Central memory CD8-positive, alpha-beta T cell (primary cell): Measurements from ENCODE around the gene R3HCC1L.

ENCODE experiments used
- ATAC-seq: fragments of 150-1000 bp; cut with Tn5 transposase; replicated peaks from 2 replicates; pipeline ENCODE4 v1.10.0; 2022; ENCODE audit warnings: mild to moderate bottlenecking, moderate FRiP score, moderate number of reproducible peaks; ENCODE audit not compliant: poor library complexity, severe bottlenecking; ENCODE audit errors: extremely low read depth
- DNase-seq, 2 donors: peaks; one replicate each; pipeline ENCODE4 v3.0.0; 2021; ENCODE audit warnings: low spot score in 2 of 2
- H3K27ac Mint-ChIP-seq: one replicate; pipeline ENCODE4 v1.8.0; 2022; ENCODE audit warnings: low read depth, mild to moderate bottlenecking, moderate library complexity, mixed read lengths
- H3K27me3 Mint-ChIP-seq: one replicate; pipeline ENCODE4 v1.8.0; 2022; ENCODE audit warnings: mixed read lengths
- H3K36me3 Mint-ChIP-seq: one replicate; pipeline ENCODE4 v1.8.0; 2022; ENCODE audit warnings: mild to moderate bottlenecking, moderate library complexity, mixed read lengths; ENCODE audit not compliant: insufficient read depth
- H3K4me1 Mint-ChIP-seq: one replicate; pipeline ENCODE4 v1.8.0; 2022; ENCODE audit warnings: mixed read lengths
- H3K4me3 Mint-ChIP-seq: one replicate; pipeline ENCODE4 v1.8.0; 2022; ENCODE audit warnings: mild to moderate bottlenecking, moderate library complexity, mixed read lengths
- H3K9me3 Mint-ChIP-seq: one replicate; pipeline ENCODE4 v1.8.0; 2022; ENCODE audit warnings: mixed read lengths

R3HCC1L gene

DNA sequence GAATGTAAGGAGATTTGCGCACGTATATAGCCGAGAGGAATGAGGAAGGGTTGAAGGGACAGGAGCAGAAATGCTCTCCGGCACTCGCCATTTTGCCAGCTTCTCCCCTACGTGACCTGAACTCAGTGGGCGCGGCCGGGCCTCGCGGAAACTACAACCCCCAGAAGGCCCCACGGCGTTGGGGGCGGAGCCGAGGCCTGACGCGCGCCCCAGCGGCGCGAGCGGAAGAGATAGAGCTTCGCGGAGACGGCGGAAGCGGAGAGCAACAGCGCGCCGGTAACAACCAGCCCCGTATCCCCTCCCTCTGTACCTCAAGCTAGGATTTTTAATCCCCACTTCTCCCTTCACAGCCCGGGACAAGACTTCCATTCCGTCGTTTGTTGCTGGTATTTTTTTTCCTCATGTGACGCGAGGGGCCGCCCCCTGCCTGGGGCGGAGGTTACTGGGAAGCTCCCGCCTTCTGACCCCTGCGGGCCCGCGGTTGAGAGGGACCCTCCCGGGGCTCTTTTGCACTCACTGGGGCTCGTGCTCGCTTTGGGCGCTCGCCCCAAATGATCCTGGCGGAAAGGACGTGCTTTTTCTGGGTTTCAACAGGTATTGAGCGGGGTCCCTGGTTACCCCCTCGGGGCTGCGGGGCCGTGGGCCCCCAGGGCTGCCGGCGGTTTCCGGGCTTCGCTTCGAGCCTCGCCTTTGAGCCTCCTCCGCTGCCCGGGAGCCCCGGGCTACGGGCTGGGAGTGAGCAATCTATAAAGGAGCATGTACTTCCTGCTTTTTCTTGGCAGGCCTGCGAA is at the start of gene R3HCC1L:
Gene R3HCC1L, plus strand, starts transcription at position 227 of the 791 bp plus-strand sequence. CDS start 73,458 bp downstream, outside the sequence.
- H3K9me3 Mint-ChIP-seq = no peaks in the 10 kb centered on the region
- DNase-seq (peak; percentile 91 to 92), ATAC-seq (peak; percentile 98)
- H3K4me1 Mint-ChIP-seq = peaks cover 26% of the 10 kb centered on the region
- H3K27ac Mint-ChIP-seq = peak within 1 kb of the TSS; percentile 89
- peaks cover 5% of the 10 kb centered on the region for H3K36me3 Mint-ChIP-seq
- no peaks in the 10 kb centered on the region for H3K27me3 Mint-ChIP-seq
- peak within 1 kb of the TSS; percentile 76 for H3K4me3 Mint-ChIP-seq

DNA sequence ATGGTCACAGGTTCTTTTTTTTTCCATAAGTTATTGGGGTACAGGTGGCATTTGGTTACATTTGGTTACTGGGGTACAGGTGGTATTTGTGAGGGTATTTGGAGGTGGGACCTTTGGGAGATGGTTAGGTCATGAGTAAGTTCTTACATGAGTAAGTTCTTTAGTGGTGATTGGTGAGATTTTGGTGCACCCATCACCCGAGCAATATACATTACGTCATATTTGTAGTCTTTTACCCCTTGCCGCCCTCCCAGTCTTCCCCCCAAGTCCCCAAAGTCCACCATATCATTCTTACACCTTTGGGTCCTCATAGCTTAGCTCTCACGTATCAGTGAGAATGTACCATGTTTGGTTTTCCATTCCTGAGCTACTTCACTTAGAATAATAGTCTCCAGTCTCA is 49.2 kb upstream of the R3HCC1L start:
- H3K4me1 Mint-ChIP-seq = no peaks in the 10 kb centered on the region
- no peak overlapping the region for H3K4me3 Mint-ChIP-seq
- peaks cover 58% of the 10 kb centered on the region for H3K27me3 Mint-ChIP-seq
- ATAC-seq = no peak
- no peak for DNase-seq
- no peak overlapping the region for H3K27ac Mint-ChIP-seq
- no peaks in the 10 kb centered on the region for H3K36me3 Mint-ChIP-seq
- H3K9me3 Mint-ChIP-seq = no peaks in the 10 kb centered on the region

- H3K4me3 Mint-ChIP-seq = no peak overlapping the region
- ATAC-seq = no peak
- no peaks in the 10 kb centered on the region for H3K9me3 Mint-ChIP-seq
- H3K27me3 Mint-ChIP-seq = peaks cover 56% of the 10 kb centered on the region
- H3K27ac Mint-ChIP-seq = no peak overlapping the region
- H3K36me3 Mint-ChIP-seq = no peaks in the 10 kb centered on the region
- no peak for DNase-seq
- no peaks in the 10 kb centered on the region for H3K4me1 Mint-ChIP-seq
Observed at GRCh38 chr10:98086837-98087708, 47.4 kb upstream of the R3HCC1L start.

- Mint-ChIP-seq H3K36me3 (no peaks in the 10 kb centered on the region), H3K27ac (no peak overlapping the region), H3K9me3 (no peaks in the 10 kb centered on the region), H3K27me3 (peaks cover 51% of the 10 kb centered on the region), H3K4me3 (no peak overlapping the region), H3K4me1 (no peaks in the 10 kb centered on the region)
- DNase-seq (no peak), ATAC-seq (no peak)
Observed at GRCh38 chr10:98088186-98088971, 46.1 kb upstream of the R3HCC1L start.

- H3K27me3 Mint-ChIP-seq = peaks cover 66% of the 10 kb centered on the region
- ATAC-seq = no peak
- H3K4me3 Mint-ChIP-seq = no peak overlapping the region
- H3K36me3 Mint-ChIP-seq = no peaks in the 10 kb centered on the region
- H3K9me3 Mint-ChIP-seq = no peaks in the 10 kb centered on the region
- H3K27ac Mint-ChIP-seq = no peak overlapping the region
- DNase-seq = no peak
- H3K4me1 Mint-ChIP-seq = no peaks in the 10 kb centered on the region
Observed at GRCh38 chr10:98090822-98091221, 43.6 kb upstream of the R3HCC1L start.

GRCh38 chr10:98096316-98096715 is 38.1 kb upstream of the R3HCC1L start:
- Mint-ChIP-seq H3K9me3 (no peaks in the 10 kb centered on the region), H3K4me1 (no peaks in the 10 kb centered on the region), H3K27me3 (peaks cover 40% of the 10 kb centered on the region), H3K27ac (no peak overlapping the region), H3K36me3 (peaks cover 4% of the 10 kb centered on the region), H3K4me3 (no peak overlapping the region)
- no peak for DNase-seq
- no peak for ATAC-seq

DNA sequence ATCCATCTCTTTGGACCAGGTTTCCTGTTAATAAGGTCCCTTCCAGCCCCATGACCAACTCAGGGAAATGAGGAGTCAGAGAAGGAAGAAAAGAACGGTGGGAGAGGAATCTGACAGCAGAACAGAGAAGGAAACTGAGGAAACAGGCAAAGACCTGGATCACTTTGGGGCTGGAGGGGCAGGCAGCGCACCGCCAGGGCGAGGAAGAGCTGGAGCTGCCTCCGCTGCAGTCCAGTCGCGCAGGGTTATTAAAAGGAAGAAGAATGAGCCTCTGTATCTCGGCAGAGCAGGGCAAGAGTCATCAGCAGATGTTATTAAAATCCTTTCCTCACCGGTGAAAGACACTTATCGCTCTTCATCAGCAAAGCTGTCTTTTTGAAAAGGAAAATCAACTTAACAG is 37.7 kb upstream of the R3HCC1L start:
- Mint-ChIP-seq H3K4me1 (no peaks in the 10 kb centered on the region), H3K4me3 (no peak overlapping the region), H3K9me3 (no peaks in the 10 kb centered on the region), H3K36me3 (peaks cover 4% of the 10 kb centered on the region), H3K27ac (no peak overlapping the region), H3K27me3 (peaks cover 40% of the 10 kb centered on the region)
- ATAC-seq (no peak), DNase-seq (no peak)

DNA sequence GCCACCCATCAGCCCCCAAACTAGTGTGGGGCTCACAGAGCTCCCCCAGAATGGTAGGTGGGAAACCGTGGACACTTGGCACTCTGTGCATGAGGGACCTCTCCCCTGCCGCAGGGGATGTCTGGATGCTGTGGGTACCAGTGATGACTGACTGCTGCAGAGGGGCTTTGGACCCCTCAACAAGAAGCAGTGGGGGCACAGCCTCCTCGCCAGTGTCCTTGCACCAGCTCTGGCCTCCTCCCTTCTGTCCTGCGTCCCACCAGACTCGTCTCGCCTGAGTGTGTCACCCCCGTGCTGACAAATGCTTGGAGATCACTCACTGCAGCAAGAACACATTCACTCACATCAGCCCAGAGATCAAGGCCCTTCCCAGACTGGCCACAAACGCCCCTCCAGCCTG is 37.3 kb upstream of the R3HCC1L start:
- Mint-ChIP-seq H3K27ac (no peak overlapping the region), H3K4me3 (no peak overlapping the region)
- no peak for ATAC-seq

DNA sequence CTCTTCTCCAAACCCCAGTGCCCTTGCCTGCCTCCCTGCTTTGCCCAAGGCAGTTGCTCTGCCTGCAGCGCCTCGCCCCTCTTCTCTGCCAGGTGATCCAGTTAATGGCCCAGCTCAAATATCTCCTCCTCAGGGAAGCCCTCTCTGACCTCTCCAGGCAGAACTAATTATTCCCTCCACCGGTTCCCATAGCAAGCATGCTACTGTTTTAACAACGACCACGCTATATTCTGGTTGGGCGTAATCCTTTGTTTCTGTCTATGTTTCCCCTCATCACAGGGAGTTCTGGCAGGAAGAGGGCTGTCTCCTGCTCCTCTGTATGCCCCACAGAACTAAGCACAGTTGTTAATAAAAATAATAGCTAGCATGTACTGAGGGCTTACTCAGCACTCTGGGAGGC is 36.8 kb upstream of the R3HCC1L start:
- H3K4me3 Mint-ChIP-seq = no peak overlapping the region
- H3K36me3 Mint-ChIP-seq = peaks cover 4% of the 10 kb centered on the region
- no peaks in the 10 kb centered on the region for H3K9me3 Mint-ChIP-seq
- DNase-seq (no peak), ATAC-seq (no peak)
- peaks cover 40% of the 10 kb centered on the region for H3K27me3 Mint-ChIP-seq
- no peaks in the 10 kb centered on the region for H3K4me1 Mint-ChIP-seq
- H3K27ac Mint-ChIP-seq = no peak overlapping the region

More for the DNA sequence above, 37.3 kb upstream of the R3HCC1L start:
- H3K4me1 Mint-ChIP-seq = no peaks in the 10 kb centered on the region
- peaks cover 4% of the 10 kb centered on the region for H3K36me3 Mint-ChIP-seq
- DNase-seq = no peak
- no peaks in the 10 kb centered on the region for H3K9me3 Mint-ChIP-seq
- H3K27me3 Mint-ChIP-seq = peaks cover 40% of the 10 kb centered on the region

DNA sequence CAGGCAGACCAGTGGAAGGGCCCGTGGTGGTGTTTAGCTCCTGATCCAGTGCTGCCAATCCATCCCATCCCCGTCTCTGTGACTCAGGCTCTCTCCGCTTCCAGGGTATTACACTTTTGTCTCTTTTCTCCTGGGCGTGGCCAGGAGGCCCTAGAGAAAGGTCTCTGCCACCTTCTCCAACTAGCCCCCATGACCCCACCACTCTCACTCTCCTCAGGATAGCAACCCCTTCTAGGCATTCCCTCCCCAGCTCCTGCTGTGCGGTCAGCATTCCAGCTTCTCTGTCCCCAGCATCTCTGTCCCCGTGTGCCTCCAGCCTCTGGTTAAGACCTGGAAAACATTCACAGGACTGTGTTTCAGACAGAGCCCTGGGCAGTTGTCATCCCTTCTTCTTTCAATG is 36.2 kb upstream of the R3HCC1L start:
- Mint-ChIP-seq H3K4me1 (no peaks in the 10 kb centered on the region), H3K9me3 (no peaks in the 10 kb centered on the region), H3K27ac (no peak overlapping the region), H3K4me3 (no peak overlapping the region), H3K36me3 (peaks cover 4% of the 10 kb centered on the region), H3K27me3 (peaks cover 35% of the 10 kb centered on the region)
- DNase-seq (no peak), ATAC-seq (no peak)

GRCh38 chr10:98100476-98100875 is 34.0 kb upstream of the R3HCC1L start:
- Mint-ChIP-seq H3K27me3 (peaks cover 13% of the 10 kb centered on the region), H3K4me3 (no peak overlapping the region), H3K27ac (no peak overlapping the region), H3K9me3 (no peaks in the 10 kb centered on the region), H3K36me3 (peaks cover 4% of the 10 kb centered on the region), H3K4me1 (no peaks in the 10 kb centered on the region)
- DNase-seq = no peak
- no peak for ATAC-seq

DNA sequence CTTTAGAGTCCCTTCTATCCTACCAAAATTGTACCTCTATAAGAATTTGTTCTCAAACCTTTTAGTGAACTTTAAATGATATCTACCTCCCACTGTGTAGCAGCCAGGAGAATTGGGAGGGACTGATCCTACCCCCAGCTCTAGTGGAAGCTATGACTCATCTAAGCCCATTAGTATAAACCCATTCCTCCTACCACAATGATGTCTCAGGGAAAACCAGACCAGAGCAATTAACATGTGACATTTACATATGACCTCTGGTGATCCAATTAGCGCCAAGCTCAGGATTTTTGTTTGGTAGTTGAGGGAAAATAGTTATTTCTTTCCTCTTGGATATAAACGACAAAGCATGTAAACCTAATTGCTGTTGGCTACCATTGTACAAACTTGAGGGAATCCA is 33.1 kb upstream of the R3HCC1L start:
- H3K4me3 Mint-ChIP-seq = no peak overlapping the region
- peaks cover 11% of the 10 kb centered on the region for H3K27me3 Mint-ChIP-seq
- ATAC-seq (no peak), DNase-seq (no peak)
- no peaks in the 10 kb centered on the region for H3K4me1 Mint-ChIP-seq
- H3K36me3 Mint-ChIP-seq = peaks cover 4% of the 10 kb centered on the region
- H3K9me3 Mint-ChIP-seq = no peaks in the 10 kb centered on the region
- H3K27ac Mint-ChIP-seq = no peak overlapping the region
